CD14-positive monocyte (primary cell): Measurements from ENCODE around the gene CFAP20DC. TPM values are rescaled to one million over a fixed set of nuclear protein-coding genes. Genes with fewer than 3 reads are reported as not detected.

Experiments
- DNase-seq, 3 donors: peaks; one replicate each; pipeline ENCODE4 v3.0.0-alpha.2; 2011 to 2022
- H2AFZ ChIP-seq: 2 replicates; pipeline ENCODE4 v1.6.0; 2012; ENCODE audit warnings: mild to moderate bottlenecking, low read depth, low read length, inconsistent platforms; ENCODE audit not compliant: insufficient read depth, poor library complexity, severe bottlenecking
- H3K27ac ChIP-seq, 2 donors: 1 replicate in 1 of 2; 2 replicates in 1 of 2; pipeline ENCODE4 v1.5.1; 2012 to 2013; ENCODE audit warnings: low read length in 2 of 2, control low read depth in 1 of 2, inconsistent platforms in 1 of 2, low read depth in 1 of 2, mild to moderate bottlenecking in 1 of 2
- H3K27me3 ChIP-seq, 2 donors: one replicate each; pipeline versions ENCODE4 v1.6.0 to v1.6.1; 2011 to 2013; ENCODE audit warnings: low read length in 2 of 2; ENCODE audit not compliant: control insufficient read depth in 2 of 2, insufficient read depth in 2 of 2
- H3K36me3 ChIP-seq, 2 donors: replicated peaks in 1 of 2; 1 replicate in 1 of 2; 2 replicates in 1 of 2; pipeline versions ENCODE4 v1.5.1 to v1.6.1; 2012 to 2013; ENCODE audit warnings: low read length in 2 of 2, control low read depth in 1 of 2, inconsistent platforms in 1 of 2, mild to moderate bottlenecking in 1 of 2; ENCODE audit not compliant: insufficient read depth in 2 of 2, control insufficient read depth in 1 of 2
- H3K4me1 ChIP-seq, 2 donors: 1 replicate in 1 of 2; 2 replicates in 1 of 2; pipeline versions ENCODE4 v1.5.1 to v1.6.1; 2012 to 2013; ENCODE audit warnings: low read length in 2 of 2, control low read depth in 1 of 2, inconsistent platforms in 1 of 2, mild to moderate bottlenecking in 1 of 2, moderate library complexity in 1 of 2; ENCODE audit not compliant: insufficient read depth in 2 of 2, control insufficient read depth in 1 of 2
- H3K4me2 ChIP-seq: replicated peaks from 2 replicates; pipeline ENCODE3; 2012; ENCODE audit warnings: low read length, moderate library complexity, mild to moderate bottlenecking; ENCODE audit not compliant: poor library complexity, severe bottlenecking; ENCODE audit errors: extremely low read depth
- H3K4me3 ChIP-seq, 3 experiments: fragments of 200-600 bp in 1 of 3; sonication (generic) in 1 of 3; replicated peaks in 1 of 3; 1 replicate in 2 of 3; 2 replicates in 1 of 3; pipeline ENCODE4 v1.5.1; 2011 to 2013; ENCODE audit warnings: low read length in 3 of 3, mild to moderate bottlenecking in 3 of 3, control low read depth in 2 of 3, low read depth in 2 of 3, inconsistent platforms in 1 of 3, moderate library complexity in 1 of 3
- H3K79me2 ChIP-seq: 2 replicates; pipeline ENCODE4 v1.6.0; 2012; ENCODE audit warnings: mild to moderate bottlenecking, control low read depth, inconsistent platforms, low read length, moderate library complexity; ENCODE audit not compliant: insufficient read depth
- H3K9ac ChIP-seq: 2 replicates; pipeline ENCODE4 v1.6.0; 2017; ENCODE audit warnings: low read length, mild to moderate bottlenecking; ENCODE audit not compliant: insufficient read depth, poor library complexity, severe bottlenecking
- H3K9me3 ChIP-seq, 2 donors: replicated peaks in 1 of 2; 1 replicate in 1 of 2; 2 replicates in 1 of 2; pipeline versions ENCODE4 v1.5.1 to v1.6.1; 2012 to 2013; ENCODE audit warnings: low read length in 2 of 2, control low read depth in 1 of 2; ENCODE audit not compliant: control insufficient read depth in 1 of 2, insufficient read depth in 1 of 2
- H4K20me1 ChIP-seq: 2 replicates; pipeline ENCODE4 v1.6.0; 2012; ENCODE audit warnings: mild to moderate bottlenecking, low read length, control low read depth, moderate library complexity; ENCODE audit not compliant: insufficient read depth
- H3K27ac Mint-ChIP-seq, 7 donors: one replicate each; pipeline ENCODE4 v1.8.0; 2020; ENCODE audit warnings: mild to moderate bottlenecking in 7 of 7, mixed read lengths in 7 of 7, moderate library complexity in 6 of 7, inconsistent platforms in 2 of 7
- H3K27me3 Mint-ChIP-seq, 3 donors: one replicate each; pipeline ENCODE4 v1.8.0; 2021 to 2022; ENCODE audit warnings: low read depth in 3 of 3, mild to moderate bottlenecking in 3 of 3, mixed read lengths in 3 of 3, moderate library complexity in 3 of 3, inconsistent platforms in 1 of 3
- H3K36me3 Mint-ChIP-seq, 2 donors: one replicate each; pipeline ENCODE4 v1.8.0; 2020; ENCODE audit warnings: mixed read lengths in 2 of 2, inconsistent platforms in 1 of 2, mild to moderate bottlenecking in 1 of 2
- H3K4me1 Mint-ChIP-seq: one replicate; pipeline ENCODE4 v1.8.0; 2020; ENCODE audit warnings: mild to moderate bottlenecking, mixed read lengths
- H3K4me3 Mint-ChIP-seq, 2 donors: one replicate each; pipeline ENCODE4 v1.8.0; 2020; ENCODE audit warnings: mild to moderate bottlenecking in 2 of 2, mixed read lengths in 2 of 2, moderate library complexity in 1 of 2
- H3K9me3 Mint-ChIP-seq, 7 donors: one replicate each; pipeline ENCODE4 v1.8.0; 2020 to 2022; ENCODE audit warnings: mixed read lengths in 7 of 7, mild to moderate bottlenecking in 6 of 7, moderate library complexity in 6 of 7, inconsistent platforms in 2 of 7
- WGBS: methylation state at CpG from one replicate; pipeline ENCODE4 v1.1.5; 2013; ENCODE audit warnings: missing lambda C conversion rate; ENCODE audit not compliant: insufficient coverage; 5-methylcytosine and 5-hydroxymethylcytosine counted together
- intact Hi-C, 2 donors: fragments of 100-400 bp; cut with micrococcal nuclease; formaldehyde crosslinking; loops; one replicate each; pipeline versions ENCODE4 v1.15.0 to v1.15.1; 2023
- polyA plus RNA-seq, 3 donors: library from polyadenylated mRNA; depleted of rRNA in 1 of 3; unstranded in 2 of 3; stranded (reverse) in 1 of 3; fragments of 300-500 nt in 2 of 3; fragments of >200 nt in 1 of 3; fragmentation: Illumina TruSeq in 2 of 3; gene quantifications; 1 replicate in 2 of 3; 2 replicates in 1 of 3; pipeline ENCODE4 v1.2.3, GENCODE V29; 2012 to 2021
- TF ChIP-seq, protein P1 (sequence below): fragments of 200-600 bp; IDR thresholded peaks from one replicate; pipeline ENCODE4 v1.8.0; 2022; ENCODE audit warnings: antibody characterized with exemption, mild to moderate bottlenecking

Gene CFAP20DC
- polyA plus RNA-seq, 3 donors: not detected

DNA sequence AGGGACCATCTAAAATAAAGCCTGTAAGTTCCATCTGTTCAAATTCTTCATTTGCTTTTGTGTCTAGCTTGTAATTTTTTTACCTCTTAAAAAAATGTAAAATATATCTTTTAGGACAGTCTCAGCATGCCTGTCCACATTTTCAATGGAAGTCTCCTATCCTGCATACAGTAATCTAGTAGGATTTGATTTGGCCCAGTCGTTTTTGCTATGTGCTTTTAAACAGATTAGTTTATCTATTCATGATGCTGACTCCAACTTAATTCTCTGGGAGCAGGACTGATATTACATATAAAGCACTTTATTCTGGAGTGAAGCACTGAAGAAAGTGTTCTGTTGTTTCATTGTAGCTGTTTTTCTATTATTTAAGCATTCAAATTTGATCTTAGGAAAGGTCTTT, 38.9 kb upstream of the CFAP20DC start:
- Mint-ChIP-seq H3K27me3 (peaks cover 0 to 4% (median 0%) of the 10 kb centered on the region in 3 donors), H3K4me3 (no peak overlapping the region), H3K27ac (no peak overlapping the region), H3K9me3 (peaks cover 0 to 4% (median 0%) of the 10 kb centered on the region in 7 donors), H3K4me1 (no peaks in the 10 kb centered on the region), H3K36me3 (no peaks in the 10 kb centered on the region)
- Histone ChIP-seq H3K27me3 (peaks cover 0 to 3% of the 10 kb centered on the region in 2 donors), H4K20me1 (no peaks in the 10 kb centered on the region), H3K27ac (no peak overlapping the region), H3K79me2 (no peaks in the 10 kb centered on the region), H3K4me3 (no peak overlapping the region), H3K4me2 (no peak overlapping the region), H2AFZ (no peak overlapping the region), H3K9ac (no peak overlapping the region), H3K36me3 (no peaks in the 10 kb centered on the region), H3K9me3 (no peaks in the 10 kb centered on the region), H3K4me1 (no peaks in the 10 kb centered on the region)
- no CpG with 5 or more reads among the region's 1 CpG for WGBS
- intact Hi-C loops: no loop called here
- no peak for DNase-seq
- TF ChIP-seq, protein P1, sequence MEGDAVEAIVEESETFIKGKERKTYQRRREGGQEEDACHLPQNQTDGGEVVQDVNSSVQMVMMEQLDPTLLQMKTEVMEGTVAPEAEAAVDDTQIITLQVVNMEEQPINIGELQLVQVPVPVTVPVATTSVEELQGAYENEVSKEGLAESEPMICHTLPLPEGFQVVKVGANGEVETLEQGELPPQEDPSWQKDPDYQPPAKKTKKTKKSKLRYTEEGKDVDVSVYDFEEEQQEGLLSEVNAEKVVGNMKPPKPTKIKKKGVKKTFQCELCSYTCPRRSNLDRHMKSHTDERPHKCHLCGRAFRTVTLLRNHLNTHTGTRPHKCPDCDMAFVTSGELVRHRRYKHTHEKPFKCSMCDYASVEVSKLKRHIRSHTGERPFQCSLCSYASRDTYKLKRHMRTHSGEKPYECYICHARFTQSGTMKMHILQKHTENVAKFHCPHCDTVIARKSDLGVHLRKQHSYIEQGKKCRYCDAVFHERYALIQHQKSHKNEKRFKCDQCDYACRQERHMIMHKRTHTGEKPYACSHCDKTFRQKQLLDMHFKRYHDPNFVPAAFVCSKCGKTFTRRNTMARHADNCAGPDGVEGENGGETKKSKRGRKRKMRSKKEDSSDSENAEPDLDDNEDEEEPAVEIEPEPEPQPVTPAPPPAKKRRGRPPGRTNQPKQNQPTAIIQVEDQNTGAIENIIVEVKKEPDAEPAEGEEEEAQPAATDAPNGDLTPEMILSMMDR: no peak

DNA sequence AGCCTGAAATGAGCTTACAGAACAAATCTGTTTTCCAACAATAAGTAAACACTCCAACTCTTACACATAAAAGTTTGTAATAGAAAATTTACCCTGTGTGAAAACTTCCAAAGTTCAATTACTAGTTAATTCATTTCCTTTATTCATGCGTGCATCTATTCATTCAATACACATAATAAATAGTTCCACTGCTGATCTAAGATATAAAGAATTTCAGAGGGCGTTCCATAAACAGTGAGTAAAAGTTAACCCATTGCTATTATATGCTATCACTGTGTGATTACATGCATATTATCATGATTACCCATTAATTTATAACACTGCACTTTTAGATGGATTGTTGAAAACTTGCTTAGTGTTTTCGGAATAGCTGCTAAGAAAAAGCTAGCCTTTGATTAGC, 36.2 kb upstream of the CFAP20DC start:
- intact Hi-C loops: no loop called here
- no peak overlapping the region for H3K4me3 ChIP-seq
- H3K36me3 ChIP-seq: no peaks in the 10 kb centered on the region
- peaks cover 0 to 6% of the 10 kb centered on the region in 2 donors for H3K4me1 ChIP-seq
- H3K4me3 Mint-ChIP-seq: no peak overlapping the region
- WGBS: no CpG with 5 or more reads among the region's 3 CpGs
- peaks cover 8% of the 10 kb centered on the region for H3K4me1 Mint-ChIP-seq
- no peaks in the 10 kb centered on the region for H3K9me3 ChIP-seq
- no peaks in the 10 kb centered on the region for H3K27me3 ChIP-seq
- H3K36me3 Mint-ChIP-seq: no peaks in the 10 kb centered on the region
- TF ChIP-seq, protein P1: no peak
- no peak for DNase-seq
- H2AFZ ChIP-seq: no peak overlapping the region
- H4K20me1 ChIP-seq: no peaks in the 10 kb centered on the region
- no peak overlapping the region for H3K27ac ChIP-seq
- H3K4me2 ChIP-seq: no peak overlapping the region
- H3K27ac Mint-ChIP-seq: no peak overlapping the region
- no peaks in the 10 kb centered on the region for H3K79me2 ChIP-seq
- H3K9ac ChIP-seq: no peak overlapping the region
- H3K9me3 Mint-ChIP-seq: peaks cover 0 to 6% (median 0%) of the 10 kb centered on the region in 7 donors
- peaks cover 0 to 4% (median 0%) of the 10 kb centered on the region in 3 donors for H3K27me3 Mint-ChIP-seq
